ENCODE results near the gene C20orf202. TPM values are rescaled to one million over a fixed set of nuclear protein-coding genes. Genes with fewer than 3 reads are reported as not detected.

The C20orf202 gene
- total RNA-seq, 8 experiments from 2014 or later: 0.11 to 0.24 (median 0.20) TPM; not detected in 4

GRCh38 chr20:1186367-1186991 is 16.8 kb upstream of the C20orf202 start:
- WGBS, 10 experiments: 10 to 80% (median 44%) methylated on average over 2 to 7 of the region's 13 CpGs; no CpG with 5 or more reads in 5 of the 10 experiments
- no peak for ATAC-seq (replicated peaks in 6 of 8)
- in situ Hi-C loops (cut with MboI; ENCODE audit: low pct_unique_long_range_greater_than_20kb in 2 of 9, low sequenced_read_pairs in 9 of 9, unreplicated experiment in 9 of 9): no loop called here
- no peak overlapping the region for H3K27ac ChIP-seq
- peaks cover 0 to 3% of the 10 kb centered on the region in 2 donors for H3K4me1 ChIP-seq (replicated peaks in 1 of 2)
- H3K4me3 ChIP-seq: no peak overlapping the region

GRCh38 chr20:1187605-1188171 is 15.6 kb upstream of the C20orf202 start:
- ATAC-seq (replicated peaks in 6 of 8): no peak
- 0 to 100% (median 60%) methylated on average over 1 to 4 of the region's 4 CpGs; no CpG with 5 or more reads in 3 of the 10 experiments for WGBS, 10 experiments
- Histone ChIP-seq H3K27ac (no peak overlapping the region), H3K4me3 (no peak overlapping the region), H3K4me1 (replicated peaks in 1 of 2) (peaks cover 0 to 3% of the 10 kb centered on the region in 2 donors)
- in situ Hi-C loops (cut with MboI; ENCODE audit: low pct_unique_long_range_greater_than_20kb in 2 of 9, low sequenced_read_pairs in 9 of 9, unreplicated experiment in 9 of 9): no loop called here

- Histone ChIP-seq H3K4me1 (replicated peaks in 1 of 2) (peaks cover 0 to 3% of the 10 kb centered on the region in 2 donors), H3K4me3 (no peak overlapping the region), H3K27ac (no peak overlapping the region)
- in situ Hi-C loops (cut with MboI; ENCODE audit: low pct_unique_long_range_greater_than_20kb in 2 of 9, low sequenced_read_pairs in 9 of 9, unreplicated experiment in 9 of 9): no loop called here
- ATAC-seq (replicated peaks in 6 of 8): no peak
- 40 to 60% methylated on average over 1 of the region's 1 CpG; no CpG with 5 or more reads in 8 of the 10 experiments for WGBS, 10 experiments
Observed at GRCh38 chr20:1188347-1188746, 14.9 kb upstream of the C20orf202 start.

- ATAC-seq (replicated peaks in 6 of 8): no peak
- 0 to 73% (median 23%) methylated on average over 1 of the region's 1 CpG; no CpG with 5 or more reads in 5 of the 10 experiments for WGBS, 10 experiments
- H3K4me3 ChIP-seq: no peak overlapping the region
- in situ Hi-C loops (cut with MboI; ENCODE audit: low pct_unique_long_range_greater_than_20kb in 2 of 9, low sequenced_read_pairs in 9 of 9, unreplicated experiment in 9 of 9): no loop called here
- no peak overlapping the region for H3K27ac ChIP-seq
- H3K4me1 ChIP-seq (replicated peaks in 1 of 2): no peaks in the 10 kb centered on the region
Observed at GRCh38 chr20:1189827-1190226, 13.4 kb upstream of the C20orf202 start.

- H3K4me3 ChIP-seq: no peak overlapping the region
- in situ Hi-C loops (cut with MboI; ENCODE audit: low pct_unique_long_range_greater_than_20kb in 2 of 9, low sequenced_read_pairs in 9 of 9, unreplicated experiment in 9 of 9): no loop called here
- WGBS, 10 experiments: 66 to 100% (median 83%) methylated on average over 1 to 2 of the region's 3 CpGs; no CpG with 5 or more reads in 3 of the 10 experiments
Observed at GRCh38 chr20:1190847-1191246, 12.4 kb upstream of the C20orf202 start.

GRCh38 chr20:1191299-1191698 is 12.0 kb upstream of the C20orf202 start:
- peak in 1 of 8 experiments; percentile 35 for ATAC-seq (replicated peaks in 6 of 8)
- 0 to 100% (median 48%) methylated on average over 1 to 3 of the region's 3 CpGs; no CpG with 5 or more reads in 2 of the 10 experiments for WGBS, 10 experiments
- in situ Hi-C loops (cut with MboI; ENCODE audit: low pct_unique_long_range_greater_than_20kb in 2 of 9, low sequenced_read_pairs in 9 of 9, unreplicated experiment in 9 of 9): no loop called here
- Histone ChIP-seq H3K4me1 (replicated peaks in 1 of 2) (no peaks in the 10 kb centered on the region), H3K4me3 (no peak overlapping the region), H3K27ac (no peak overlapping the region)

More at GRCh38 chr20:1190847-1191246, 12.4 kb upstream of the C20orf202 start:
- Histone ChIP-seq H3K4me1 (replicated peaks in 1 of 2) (no peaks in the 10 kb centered on the region), H3K27ac (no peak overlapping the region)
- no peak for ATAC-seq (replicated peaks in 6 of 8)

- no peaks in the 10 kb centered on the region for H3K4me1 ChIP-seq (replicated peaks in 1 of 2)
- WGBS, 10 experiments: 80 to 100% methylated on average over 1 of the region's 1 CpG; no CpG with 5 or more reads in 8 of the 10 experiments
- no peak overlapping the region for H3K27ac ChIP-seq
- in situ Hi-C loops (cut with MboI; ENCODE audit: low pct_unique_long_range_greater_than_20kb in 2 of 9, low sequenced_read_pairs in 9 of 9, unreplicated experiment in 9 of 9): no loop called here
- H3K4me3 ChIP-seq: no peak overlapping the region
- no peak for ATAC-seq (replicated peaks in 6 of 8)
Observed at GRCh38 chr20:1195226-1195625, 8.0 kb upstream of the C20orf202 start.

GRCh38 chr20:1196634-1197033 is 6.6 kb upstream of the C20orf202 start:
- WGBS, 10 experiments: 20 to 90% (median 57%) methylated on average over 1 to 2 of the region's 2 CpGs; no CpG with 5 or more reads in 3 of the 10 experiments
- no peaks in the 10 kb centered on the region for H3K4me1 ChIP-seq (replicated peaks in 1 of 2)
- no peak overlapping the region for H3K27ac ChIP-seq
- ATAC-seq (replicated peaks in 6 of 8): no peak
- in situ Hi-C loops (cut with MboI; ENCODE audit: low pct_unique_long_range_greater_than_20kb in 2 of 9, low sequenced_read_pairs in 9 of 9, unreplicated experiment in 9 of 9): no loop called here
- no peak overlapping the region for H3K4me3 ChIP-seq

GRCh38 chr20:1197801-1198200 is 5.5 kb upstream of the C20orf202 start:
- 0 to 100% (median 76%) methylated on average over 1 to 7 of the region's 7 CpGs; no CpG with 5 or more reads in 2 of the 10 experiments for WGBS, 10 experiments
- ATAC-seq (replicated peaks in 6 of 8): no peak
- in situ Hi-C loops (cut with MboI; ENCODE audit: low pct_unique_long_range_greater_than_20kb in 2 of 9, low sequenced_read_pairs in 9 of 9, unreplicated experiment in 9 of 9): no loop called here
- Histone ChIP-seq H3K4me3 (no peak overlapping the region), H3K4me1 (replicated peaks in 1 of 2) (no peaks in the 10 kb centered on the region), H3K27ac (no peak overlapping the region)

- in situ Hi-C loops (cut with MboI; ENCODE audit: low pct_unique_long_range_greater_than_20kb in 2 of 9, low sequenced_read_pairs in 9 of 9, unreplicated experiment in 9 of 9): no loop called here
- ATAC-seq (replicated peaks in 6 of 8): no peak
- WGBS, 10 experiments: 10 to 95% (median 82%) methylated on average over 2 to 3 of the region's 5 CpGs; no CpG with 5 or more reads in 5 of the 10 experiments
- H3K4me1 ChIP-seq (replicated peaks in 1 of 2): no peaks in the 10 kb centered on the region
- H3K4me3 ChIP-seq: no peak overlapping the region
- H3K27ac ChIP-seq: no peak overlapping the region
Observed at GRCh38 chr20:1198751-1199150, 4.5 kb upstream of the C20orf202 start.

- peak in 3 of 8 experiments; percentile 24 to 54 (median 30) for ATAC-seq (replicated peaks in 6 of 8)
- Histone ChIP-seq H3K4me1 (replicated peaks in 1 of 2) (no peaks in the 10 kb centered on the region), H3K4me3 (no peak overlapping the region), H3K27ac (no peak overlapping the region)
- in situ Hi-C loops (cut with MboI; ENCODE audit: low pct_unique_long_range_greater_than_20kb in 2 of 9, low sequenced_read_pairs in 9 of 9, unreplicated experiment in 9 of 9): no loop called here
- WGBS, 10 experiments: 0 to 100% (median 65%) methylated on average over 1 to 6 of the region's 7 CpGs
Observed at GRCh38 chr20:1199212-1199873, 3.9 kb upstream of the C20orf202 start.

GRCh38 chr20:1199964-1200363 is 3.3 kb upstream of the C20orf202 start:
- H3K4me1 ChIP-seq (replicated peaks in 1 of 2): no peaks in the 10 kb centered on the region
- ATAC-seq (replicated peaks in 6 of 8): no peak
- in situ Hi-C loops (cut with MboI; ENCODE audit: low pct_unique_long_range_greater_than_20kb in 2 of 9, low sequenced_read_pairs in 9 of 9, unreplicated experiment in 9 of 9): loop anchor here in 3 of 9 experiments (25.0 kb wide), 1 partner anchor 388 kb away; no protein-coding TSS in a partner anchor
- no peak overlapping the region for H3K4me3 ChIP-seq
- H3K27ac ChIP-seq: no peak overlapping the region
- WGBS, 10 experiments: 0 to 100% (median 100%) methylated on average over 1 of the region's 1 CpG; no CpG with 5 or more reads in 5 of the 10 experiments

GRCh38 chr20:1203630-1204029 is 376 bp downstream of the C20orf202 start:
- no peak for ATAC-seq (replicated peaks in 6 of 8)
- Histone ChIP-seq H3K4me1 (replicated peaks in 1 of 2) (no peaks in the 10 kb centered on the region), H3K4me3 (no peak overlapping the region), H3K27ac (no peak overlapping the region)
- WGBS, 10 experiments: 0 to 75% (median 60%) methylated on average over 1 to 4 of the region's 5 CpGs; no CpG with 5 or more reads in 3 of the 10 experiments
- in situ Hi-C loops (cut with MboI; ENCODE audit: low pct_unique_long_range_greater_than_20kb in 2 of 9, low sequenced_read_pairs in 9 of 9, unreplicated experiment in 9 of 9): loop anchor here in 3 of 9 experiments (25.0 kb wide), 1 partner anchor 391 kb away; no protein-coding TSS in a partner anchor

Measured in motor neuron (in vitro differentiated cells).